Esophagus squamous epithelium (tissue), 4 donors: ENCODE data around the gene CTR9.

ENCODE experiments used
- CTCF ChIP-seq, 6 experiments: fragments of 450-650 bp in 4 of 6; fragments of 200-600 bp in 2 of 6; sonication (generic) in 2 of 6; IDR thresholded peaks; one replicate each; pipeline ENCODE4 v1.5.1; 2016 to 2019; ENCODE audit warnings: antibody characterized with exemption in 6 of 6, mild to moderate bottlenecking in 4 of 6, moderate library complexity in 4 of 6
- POLR2A ChIP-seq, 4 donors: fragments of 450-650 bp; IDR thresholded peaks; one replicate each; pipeline ENCODE4 v1.6.1; 2017; ENCODE audit warnings: antibody characterized with exemption in 4 of 4, mild to moderate bottlenecking in 4 of 4, moderate library complexity in 3 of 4

- TF ChIP-seq CTCF (IDR thresholded peaks at IDR 0.05) (no peak), POLR2A (IDR thresholded peaks at IDR 0.05) (no peak)
Observed at GRCh38 chr11:10716122-10716521, 34.9 kb upstream of the CTR9 start.
